Large intestine (tissue), 3 donors: ENCODE data around the gene ZMYND15. TPM values are rescaled to one million over a fixed set of nuclear protein-coding genes. Genes with fewer than 3 reads are reported as not detected.

Experiments used
- DNase-seq, 2 donors: peaks; one replicate each; pipeline versions ENCODE4 v3.0.0 to v3.0.0-alpha.2; 2013
- H3K27ac ChIP-seq: one replicate; pipeline ENCODE4 v1.5.1; 2013; ENCODE audit warnings: low read length
- H3K27me3 ChIP-seq: 2 replicates; pipeline ENCODE4 v1.6.1; 2013; ENCODE audit warnings: low read length; ENCODE audit not compliant: control insufficient read depth, insufficient read depth
- H3K36me3 ChIP-seq: 2 replicates; pipeline ENCODE4 v1.6.1; 2013; ENCODE audit warnings: low read length; ENCODE audit not compliant: control insufficient read depth, insufficient read depth
- H3K4me1 ChIP-seq: one replicate; pipeline ENCODE4 v1.6.1; 2013; ENCODE audit warnings: low read length; ENCODE audit not compliant: control insufficient read depth, insufficient read depth
- H3K4me3 ChIP-seq: one replicate; pipeline ENCODE4 v1.5.1; 2013; ENCODE audit warnings: low read length
- H3K9me3 ChIP-seq: one replicate; pipeline ENCODE4 v1.6.1; 2013; ENCODE audit warnings: mild to moderate bottlenecking, low read depth, low read length, moderate library complexity; ENCODE audit not compliant: control insufficient read depth
- WGBS: methylation state at CpG from one replicate; pipeline ENCODE4 v1.1.5; 2013; ENCODE audit warnings: low lambda C conversion rate; ENCODE audit not compliant: insufficient coverage; 5-methylcytosine and 5-hydroxymethylcytosine counted together
- polyA plus RNA-seq: library from polyadenylated mRNA; unstranded; fragments of 120-200 nt; gene quantifications from one replicate; pipeline ENCODE4 v1.2.1, GENCODE V29; 2013

The ZMYND15 gene
- polyA plus RNA-seq, 1 donor: 5.1 TPM

GRCh38 chr17:4742629-4743028 is 3.0 kb downstream of the ZMYND15 start:
- Histone ChIP-seq H3K36me3 (no peaks in the 10 kb centered on the region), H3K4me1 (peaks cover 22% of the 10 kb centered on the region), H3K9me3 (no peaks in the 10 kb centered on the region), H3K27me3 (peaks cover 51% of the 10 kb centered on the region), H3K27ac (no peak overlapping the region), H3K4me3 (no peak overlapping the region)
- DNase-seq: no peak
- WGBS: no CpG with 5 or more reads among the region's 10 CpGs

DNA sequence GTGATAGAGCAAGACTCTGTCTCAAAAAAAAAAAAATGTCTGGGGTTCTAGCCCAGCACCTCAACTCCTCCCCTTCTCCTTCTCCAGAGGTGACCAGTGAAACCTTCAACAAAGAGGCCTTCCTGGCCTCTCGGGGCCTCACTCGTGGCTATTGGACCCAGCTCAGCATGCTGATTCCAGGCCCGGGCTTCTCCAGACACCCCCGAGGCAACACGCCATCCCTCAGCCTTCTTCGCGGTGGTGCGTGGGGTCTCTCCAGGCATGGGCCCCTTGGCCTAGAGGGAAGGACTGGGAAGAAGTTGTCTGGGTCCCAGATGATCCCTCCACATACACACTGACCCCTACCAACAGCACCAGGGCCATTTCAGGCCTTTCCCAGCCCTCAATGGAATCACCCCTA is 3.6 kb downstream of the ZMYND15 start:
- H3K27me3 ChIP-seq: peaks cover 48% of the 10 kb centered on the region
- DNase-seq: no peak
- no peaks in the 10 kb centered on the region for H3K9me3 ChIP-seq
- WGBS: no CpG with 5 or more reads among the region's 8 CpGs
- H3K36me3 ChIP-seq: no peaks in the 10 kb centered on the region
- no peak overlapping the region for H3K4me3 ChIP-seq
- no peak overlapping the region for H3K27ac ChIP-seq
- H3K4me1 ChIP-seq: peaks cover 18% of the 10 kb centered on the region

GRCh38 chr17:4743898-4744297 is 4.3 kb downstream of the ZMYND15 start:
- WGBS: no CpG with 5 or more reads among the region's 9 CpGs
- peaks cover 12% of the 10 kb centered on the region for H3K4me1 ChIP-seq
- no peaks in the 10 kb centered on the region for H3K9me3 ChIP-seq
- H3K27me3 ChIP-seq: peaks cover 44% of the 10 kb centered on the region
- no peak overlapping the region for H3K4me3 ChIP-seq
- no peaks in the 10 kb centered on the region for H3K36me3 ChIP-seq
- H3K27ac ChIP-seq: no peak overlapping the region
- DNase-seq: no peak

DNA sequence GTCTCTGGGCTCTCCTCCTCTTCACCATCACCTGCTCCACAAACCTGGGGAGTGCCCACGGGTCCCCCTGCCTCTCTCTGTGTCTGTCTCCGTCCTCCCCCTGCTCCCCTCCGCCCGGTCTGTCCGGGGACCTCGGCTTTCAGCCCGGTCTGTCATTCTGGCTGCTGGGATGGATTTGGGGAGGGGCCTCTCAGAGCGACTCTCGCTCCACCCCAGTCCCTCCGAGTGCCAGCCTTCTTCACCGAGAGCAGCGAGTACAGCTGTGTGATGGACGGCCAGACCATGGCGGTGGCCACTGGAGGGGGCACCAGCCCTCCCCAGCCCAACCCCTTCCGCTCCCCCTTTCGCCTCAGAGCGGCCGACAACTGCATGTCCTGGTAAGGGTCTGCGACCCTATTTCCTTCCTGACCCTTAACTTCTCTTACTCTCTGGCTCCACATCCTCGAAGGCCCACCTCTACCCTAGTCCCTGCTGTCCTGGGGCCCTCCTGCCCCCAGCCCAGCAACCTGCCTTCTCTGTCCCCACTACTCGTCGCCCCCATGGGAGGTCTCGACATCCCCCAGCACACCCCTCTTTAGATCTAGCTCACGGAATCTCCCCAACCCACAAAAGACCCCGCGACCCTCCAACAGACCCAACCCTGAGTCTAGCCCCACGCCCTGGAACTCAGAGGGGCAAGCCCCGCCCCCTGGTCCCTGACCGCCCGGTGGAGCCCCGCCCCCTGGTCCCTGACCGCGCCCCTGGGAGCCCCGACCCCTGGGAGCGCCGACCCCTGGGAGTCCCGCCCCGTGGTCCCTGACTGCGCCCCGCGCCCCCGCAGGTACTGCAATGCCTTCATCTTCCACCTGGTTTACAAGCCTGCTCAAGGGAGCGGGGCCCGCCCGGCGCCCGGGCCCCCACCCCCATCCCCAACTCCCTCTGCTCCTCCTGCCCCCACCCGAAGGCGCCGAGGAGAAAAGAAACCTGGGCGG is 5.7 kb downstream of the ZMYND15 start:
- Histone ChIP-seq H3K27me3 (peaks cover 39% of the 10 kb centered on the region), H3K4me3 (no peak overlapping the region), H3K27ac (no peak overlapping the region), H3K4me1 (peaks cover 9% of the 10 kb centered on the region), H3K36me3 (no peaks in the 10 kb centered on the region), H3K9me3 (no peaks in the 10 kb centered on the region)
- no peak for DNase-seq
- 0% methylated on average over 1 of the region's 51 CpGs for WGBS

- no peak overlapping the region for H3K4me3 ChIP-seq
- H3K27me3 ChIP-seq: peaks cover 34% of the 10 kb centered on the region
- H3K4me1 ChIP-seq: peaks cover 9% of the 10 kb centered on the region
- WGBS: no CpG with 5 or more reads among the region's 5 CpGs
- no peaks in the 10 kb centered on the region for H3K9me3 ChIP-seq
- no peaks in the 10 kb centered on the region for H3K36me3 ChIP-seq
- no peak for DNase-seq
- no peak overlapping the region for H3K27ac ChIP-seq
These were observed 8.2 kb downstream of the ZMYND15 start for GRCh38 chr17:4747847-4748246.

DNA sequence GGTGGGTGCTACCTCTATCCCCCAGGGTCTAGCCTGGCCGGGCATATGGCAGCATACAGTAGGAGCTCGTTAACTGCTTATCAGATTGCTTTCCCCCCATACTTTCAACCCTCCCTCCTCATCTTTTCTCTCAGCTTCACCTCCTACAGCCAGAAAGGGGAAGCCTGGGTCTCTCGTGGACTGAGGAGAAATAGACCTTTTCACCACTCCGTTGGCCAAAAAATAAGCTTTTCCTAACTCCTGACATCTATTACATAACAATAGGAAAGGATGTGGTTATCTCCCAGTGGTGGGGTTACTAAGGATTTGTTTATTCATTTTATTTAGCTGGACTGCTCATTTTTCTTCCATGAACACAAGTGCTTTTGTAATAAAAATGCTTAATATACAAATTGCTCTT is 9.1 kb downstream of the ZMYND15 start:
- H3K27me3 ChIP-seq: peaks cover 32% of the 10 kb centered on the region

DNA sequence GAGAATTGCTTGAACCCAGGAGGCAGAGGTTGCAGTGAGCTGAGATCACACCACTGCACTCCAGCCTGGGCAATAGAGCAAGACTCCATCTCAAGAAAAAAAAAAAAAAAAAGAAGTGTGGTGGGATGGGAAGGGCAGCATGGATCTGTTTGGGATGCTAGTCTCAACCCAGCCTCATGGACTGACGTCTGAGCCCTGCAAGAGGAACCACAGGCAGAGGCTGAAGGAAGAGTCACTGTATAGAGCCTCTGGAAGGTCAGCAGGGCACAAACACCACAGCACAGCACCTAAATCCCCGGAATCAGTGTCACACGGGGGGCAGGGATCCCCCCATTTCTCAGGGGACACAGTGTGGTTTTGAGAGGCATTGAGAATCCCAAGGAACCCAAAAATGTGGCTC is 11.0 kb downstream of the ZMYND15 start:
- Histone ChIP-seq H3K36me3 (no peaks in the 10 kb centered on the region), H3K27me3 (peaks cover 16% of the 10 kb centered on the region), H3K27ac (no peak overlapping the region), H3K4me1 (no peaks in the 10 kb centered on the region), H3K9me3 (no peaks in the 10 kb centered on the region), H3K4me3 (no peak overlapping the region)
- DNase-seq: no peak
- no CpG with 5 or more reads among the region's 3 CpGs for WGBS

More for the DNA sequence above, 9.1 kb downstream of the ZMYND15 start:
- Histone ChIP-seq H3K4me3 (no peak overlapping the region), H3K27ac (no peak overlapping the region), H3K36me3 (no peaks in the 10 kb centered on the region), H3K9me3 (no peaks in the 10 kb centered on the region), H3K4me1 (peaks cover 9% of the 10 kb centered on the region)
- no peak for DNase-seq
- WGBS: no CpG with 5 or more reads among the region's 4 CpGs

GRCh38 chr17:4751932-4752331 is 12.3 kb downstream of the ZMYND15 start:
- H3K27me3 ChIP-seq: peaks cover 9% of the 10 kb centered on the region
- WGBS: 29% methylated on average over 1 of the region's 5 CpGs
- no peak for DNase-seq

GRCh38 chr17:4753392-4753791 is 13.8 kb downstream of the ZMYND15 start:
- DNase-seq: no peak
- peaks cover 9% of the 10 kb centered on the region for H3K27me3 ChIP-seq
- no peaks in the 10 kb centered on the region for H3K4me1 ChIP-seq
- no peaks in the 10 kb centered on the region for H3K36me3 ChIP-seq
- no peak overlapping the region for H3K27ac ChIP-seq
- H3K9me3 ChIP-seq: no peaks in the 10 kb centered on the region
- WGBS: no CpG with 5 or more reads among the region's 1 CpG
- H3K4me3 ChIP-seq: no peak overlapping the region

More at GRCh38 chr17:4751932-4752331, 12.3 kb downstream of the ZMYND15 start:
- Histone ChIP-seq H3K4me3 (no peak overlapping the region), H3K4me1 (no peaks in the 10 kb centered on the region), H3K27ac (no peak overlapping the region), H3K9me3 (no peaks in the 10 kb centered on the region), H3K36me3 (no peaks in the 10 kb centered on the region)

DNA sequence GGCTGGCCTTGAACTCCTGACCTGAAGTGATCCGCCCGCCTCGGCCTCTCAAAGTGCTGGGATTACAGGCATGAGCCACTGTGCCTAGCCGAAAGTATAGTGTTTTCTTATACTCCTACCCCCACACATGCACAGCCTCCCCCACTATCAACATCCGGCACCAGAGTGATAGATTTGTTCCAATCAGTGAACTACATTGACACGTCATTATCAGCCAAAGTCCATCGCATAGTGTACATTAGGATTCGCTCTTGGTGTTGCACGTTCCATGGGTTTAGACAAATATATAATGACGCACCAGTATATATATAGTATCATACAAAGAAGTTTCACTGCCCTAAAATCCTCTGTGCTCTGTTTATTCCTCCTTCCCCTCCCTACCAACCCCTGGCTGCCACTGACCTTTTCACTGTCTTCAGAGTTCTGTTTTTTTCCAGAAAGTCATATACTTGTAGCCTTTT is 20.2 kb downstream of the ZMYND15 start:
- peak overlapping the region; percentile 39 for H3K27ac ChIP-seq
- whole genome bisulfite sequencing: no CpG with 5 or more reads among the region's 10 CpGs
- H3K4me3 ChIP-seq: no peak overlapping the region
- no peaks in the 10 kb centered on the region for H3K36me3 ChIP-seq
- no peaks in the 10 kb centered on the region for H3K9me3 ChIP-seq
- no peaks in the 10 kb centered on the region for H3K4me1 ChIP-seq
- DNase-seq: peak; percentile 86 to 94
- H3K27me3 ChIP-seq: no peaks in the 10 kb centered on the region
